ENCODE measurements around the gene KCNQ2.

The KCNQ2 gene

GRCh38 chr20:63475209-63475608, 2.8 kb upstream of the KCNQ2 start:
- H3K4me3 ChIP-seq (ENCODE audit: low read depth, low read length), result no peak overlapping the region
- no peak for DNase-seq (ENCODE audit: low read depth)

GRCh38 chr20:63473555-63474449, 1.3 kb upstream of the KCNQ2 start:
- no peak overlapping the region for H3K4me3 ChIP-seq (ENCODE audit: low read depth, low read length)
- DNase-seq (ENCODE audit: low read depth), result no peak

GRCh38 chr20:63472862-63473390, 471 bp upstream of the KCNQ2 start:
- DNase-seq (ENCODE audit: low read depth), result no peak
- no peak overlapping the region for H3K4me3 ChIP-seq (ENCODE audit: low read depth, low read length)

GRCh38 chr20:63471717-63471980, 806 bp downstream of the KCNQ2 start:
- DNase-seq (ENCODE audit: low read depth), result no peak
- no peak overlapping the region for H3K4me3 ChIP-seq (ENCODE audit: low read depth, low read length)

GRCh38 chr20:63471002-63471716, 1.3 kb downstream of the KCNQ2 start:
- DNase-seq (ENCODE audit: low read depth), result no peak
- no peak overlapping the region for H3K4me3 ChIP-seq (ENCODE audit: low read depth, low read length)

- H3K4me3 ChIP-seq (ENCODE audit: low read depth, low read length), result no peak overlapping the region
Observed at GRCh38 chr20:63470410-63470809, 2.0 kb downstream of the KCNQ2 start.

GRCh38 chr20:63469713-63470101, 2.7 kb downstream of the KCNQ2 start:
- DNase-seq (ENCODE audit: low read depth), result no peak
- no peak overlapping the region for H3K4me3 ChIP-seq (ENCODE audit: low read depth, low read length)

More at GRCh38 chr20:63470410-63470809, 2.0 kb downstream of the KCNQ2 start:
- DNase-seq (ENCODE audit: low read depth), result no peak

- no peak overlapping the region for H3K4me3 ChIP-seq (ENCODE audit: low read depth, low read length)
Observed at GRCh38 chr20:63469019-63469712, 3.3 kb downstream of the KCNQ2 start.

GRCh38 chr20:63468421-63468820, 4.0 kb downstream of the KCNQ2 start:
- no peak overlapping the region for H3K4me3 ChIP-seq (ENCODE audit: low read depth, low read length)
- no peak for DNase-seq (ENCODE audit: low read depth)

More at GRCh38 chr20:63469019-63469712, 3.3 kb downstream of the KCNQ2 start:
- DNase-seq (ENCODE audit: low read depth), result no peak

GRCh38 chr20:63467294-63468083, 5.0 kb downstream of the KCNQ2 start:
- DNase-seq (ENCODE audit: low read depth), result no peak
- H3K4me3 ChIP-seq (ENCODE audit: low read depth, low read length), result no peak overlapping the region

- no peak for DNase-seq (ENCODE audit: low read depth)
- no peak overlapping the region for H3K4me3 ChIP-seq (ENCODE audit: low read depth, low read length)
Observed at GRCh38 chr20:63466861-63467260, 5.6 kb downstream of the KCNQ2 start.

- no peak overlapping the region for H3K4me3 ChIP-seq (ENCODE audit: low read depth, low read length)
Observed at GRCh38 chr20:63466250-63466825, 6.1 kb downstream of the KCNQ2 start.

GRCh38 chr20:63465380-63466249, 6.8 kb downstream of the KCNQ2 start:
- no peak for DNase-seq (ENCODE audit: low read depth)
- no peak overlapping the region for H3K4me3 ChIP-seq (ENCODE audit: low read depth, low read length)

More at GRCh38 chr20:63466250-63466825, 6.1 kb downstream of the KCNQ2 start:
- DNase-seq (ENCODE audit: low read depth), result no peak

- DNase-seq (ENCODE audit: low read depth), result no peak
- H3K4me3 ChIP-seq (ENCODE audit: low read depth, low read length), result no peak overlapping the region
Observed at GRCh38 chr20:63464289-63464635, 8.2 kb downstream of the KCNQ2 start.

GRCh38 chr20:63463400-63464288, 8.8 kb downstream of the KCNQ2 start:
- H3K4me3 ChIP-seq (ENCODE audit: low read depth, low read length), result no peak overlapping the region
- DNase-seq (ENCODE audit: low read depth), result no peak

GRCh38 chr20:63462244-63462643, 10.2 kb downstream of the KCNQ2 start:
- DNase-seq (ENCODE audit: low read depth), result no peak
- H3K4me3 ChIP-seq (ENCODE audit: low read depth, low read length), result no peak overlapping the region

- no peak for DNase-seq (ENCODE audit: low read depth)
Observed at GRCh38 chr20:63461104-63461763, 11.2 kb downstream of the KCNQ2 start.

More at GRCh38 chr20:63461104-63461763, 11.2 kb downstream of the KCNQ2 start:
- H3K4me3 ChIP-seq (ENCODE audit: low read depth, low read length), result no peak overlapping the region

Measured in skeletal muscle cell (primary cell).